WI38 (cell line): ENCODE results near the gene KISS1.

Experiments
- H3K4me3 ChIP-seq: 2 replicates; pipeline ENCODE4 v1.5.1; 2011; ENCODE audit warnings: low read depth, mild to moderate bottlenecking, control low read depth, low read length
- CTCF ChIP-seq: IDR thresholded peaks from 2 replicates; pipeline ENCODE4 v1.5.1; 2012; ENCODE audit warnings: low read depth, mild to moderate bottlenecking, control low read depth, low read length

Gene KISS1

GRCh38 chr1:204177133-204177532, 19.2 kb downstream of the KISS1 start:
- no peak overlapping the region for H3K4me3 ChIP-seq
- no peak for TF ChIP-seq CTCF

- no peak for TF ChIP-seq CTCF
- H3K4me3 ChIP-seq = no peak overlapping the region
Measured at GRCh38 chr1:204176049-204176448, 20.2 kb downstream of the KISS1 start.

GRCh38 chr1:204174958-204175357, 21.3 kb downstream of the KISS1 start:
- no peak for TF ChIP-seq CTCF
- no peak overlapping the region for H3K4me3 ChIP-seq

- no peak for TF ChIP-seq CTCF
- no peak overlapping the region for H3K4me3 ChIP-seq
Measured at GRCh38 chr1:204172404-204173029, 23.8 kb downstream of the KISS1 start.

GRCh38 chr1:204171751-204172178, 24.5 kb downstream of the KISS1 start:
- H3K4me3 ChIP-seq = no peak overlapping the region
- TF ChIP-seq CTCF = no peak

GRCh38 chr1:204170494-204171155, 25.7 kb downstream of the KISS1 start:
- H3K4me3 ChIP-seq = no peak overlapping the region
- no peak for TF ChIP-seq CTCF

- no peak overlapping the region for H3K4me3 ChIP-seq
- TF ChIP-seq CTCF = no peak
Measured at GRCh38 chr1:204169858-204170257, 26.4 kb downstream of the KISS1 start.
